Hematopoietic multipotent progenitor cell treated with erythropoietin and hydrocortisone succinate and interleukin-3 and kit ligand, for 15 days (in vitro differentiated cells): ENCODE results near the gene TARBP2.
A peak's percentile ranks its signal among the peaks of the same experiment; 100 is the strongest.
"Not testable (repeated sequence)": the region's sequence is repeated elsewhere in the genome, so short reads cannot be mapped to it uniquely, and the experiment has no call there.

ENCODE experiments used
- DNase-seq: peaks from one replicate; pipeline ENCODE4 v3.0.0-alpha.2; 2015; ENCODE audit warnings: low spot score

TARBP2 gene

DNA sequence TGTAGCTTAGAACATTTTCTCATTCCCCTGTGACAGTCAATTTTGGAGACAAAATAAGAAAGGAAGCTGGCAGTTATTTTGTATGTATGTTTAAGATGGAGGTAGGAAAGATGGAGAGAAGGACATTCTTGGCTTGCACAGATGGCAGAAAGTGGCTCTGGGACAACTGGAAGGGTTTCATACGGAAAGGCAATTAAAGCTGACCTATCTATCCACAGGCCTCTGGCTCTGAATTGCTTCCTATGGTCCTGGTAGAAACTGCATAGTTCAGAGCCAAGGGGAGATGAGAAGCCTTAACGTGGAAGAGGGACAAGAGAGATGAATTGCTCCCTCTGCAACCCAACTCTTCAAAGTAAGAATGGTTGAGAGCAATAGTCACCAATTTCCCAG, 14.2 kb downstream of the TARBP2 start:
- no peak for DNase-seq

DNA sequence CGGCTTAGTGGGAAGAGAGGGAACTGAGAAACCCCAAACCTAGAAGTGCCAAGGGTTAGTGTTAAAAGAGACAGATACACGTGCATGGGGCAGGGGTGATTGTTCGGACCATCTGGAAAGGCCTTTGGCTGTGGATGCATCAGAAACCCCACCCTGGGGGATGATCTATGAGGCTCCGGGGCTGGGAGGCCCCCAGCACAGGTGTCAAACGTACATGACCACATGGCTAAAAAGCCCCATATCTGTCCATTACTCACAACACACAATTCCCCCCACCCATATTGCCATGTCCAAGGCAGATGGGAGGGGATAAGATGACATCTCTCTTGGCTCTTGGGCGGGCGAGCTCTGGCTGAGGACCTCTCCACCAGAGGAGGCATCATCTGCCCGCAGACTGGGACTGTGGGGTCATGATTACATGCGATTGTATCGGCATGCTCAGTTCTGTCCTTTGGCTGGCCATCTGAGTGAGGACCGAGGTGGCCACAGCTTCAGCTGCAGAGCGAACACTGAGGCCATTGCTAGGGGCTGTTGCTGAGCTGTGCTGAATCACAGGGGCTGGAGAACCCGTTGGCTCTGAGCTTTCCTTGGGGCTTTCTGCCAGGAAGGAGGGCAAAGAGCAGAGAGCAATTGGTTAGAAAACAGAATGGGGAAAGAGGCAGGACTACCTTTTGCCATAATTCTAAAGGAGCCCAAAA, 15.8 kb downstream of the TARBP2 start:
- DNase-seq: no peak

DNA sequence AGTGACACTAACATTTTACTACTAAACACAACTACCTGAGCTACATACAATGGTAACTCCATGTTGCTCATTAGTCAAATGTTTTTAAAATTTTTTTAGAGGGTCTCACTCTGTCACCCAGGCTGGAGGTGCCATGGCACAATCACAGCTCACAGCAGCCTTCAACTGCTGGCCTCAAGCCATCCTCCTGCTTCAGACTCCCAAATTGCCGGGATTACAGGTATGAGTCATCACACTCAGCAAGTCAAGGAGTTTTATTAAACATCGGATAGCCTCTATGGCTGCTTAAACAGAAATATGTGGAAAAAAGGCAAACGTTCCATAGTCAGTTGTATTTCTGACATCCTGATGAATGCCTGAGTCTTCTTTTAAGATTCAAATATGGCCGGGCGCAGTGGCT, 17.3 kb downstream of the TARBP2 start:
- DNase-seq: no peak

DNA sequence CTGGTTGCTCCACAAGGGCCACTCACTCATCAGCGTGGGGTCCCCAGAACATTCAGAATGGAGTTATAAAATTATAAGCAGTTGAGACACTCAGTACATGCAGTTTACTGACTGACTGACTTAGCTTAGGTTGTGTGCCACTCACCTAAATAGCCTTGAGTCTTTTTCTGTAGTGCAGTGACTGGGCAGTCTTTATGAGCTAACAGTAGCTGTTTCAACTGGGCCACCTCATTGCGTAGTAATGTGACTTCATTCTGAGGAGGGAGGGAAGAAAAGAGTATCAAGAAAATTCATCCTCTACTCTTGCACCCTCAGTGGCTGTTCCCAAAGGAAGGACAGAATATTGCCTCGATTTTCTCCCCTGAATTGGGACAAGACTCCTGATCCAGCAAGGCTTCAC, 22.0 kb downstream of the TARBP2 start:
- DNase-seq: no peak

DNA sequence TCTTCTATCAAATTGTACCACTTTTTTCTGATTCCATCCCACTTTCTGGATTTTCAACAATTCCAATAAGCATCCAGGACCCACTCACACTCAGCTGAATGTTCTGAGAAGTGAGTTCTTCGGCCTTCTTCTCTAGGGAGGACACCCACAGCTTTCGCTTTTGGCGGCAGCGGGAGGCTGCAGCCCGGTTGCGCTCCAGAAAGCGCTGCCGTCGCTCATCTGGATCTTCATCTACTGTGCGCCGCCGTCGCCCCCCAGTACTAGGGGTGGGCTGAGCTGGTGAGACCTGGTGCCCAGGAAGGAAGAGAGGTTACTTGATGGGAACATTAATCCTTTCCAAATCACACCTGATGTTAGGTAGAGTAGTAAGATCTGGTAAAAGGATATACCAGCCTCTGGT, 23.4 kb downstream of the TARBP2 start:
- DNase-seq: no peak

DNA sequence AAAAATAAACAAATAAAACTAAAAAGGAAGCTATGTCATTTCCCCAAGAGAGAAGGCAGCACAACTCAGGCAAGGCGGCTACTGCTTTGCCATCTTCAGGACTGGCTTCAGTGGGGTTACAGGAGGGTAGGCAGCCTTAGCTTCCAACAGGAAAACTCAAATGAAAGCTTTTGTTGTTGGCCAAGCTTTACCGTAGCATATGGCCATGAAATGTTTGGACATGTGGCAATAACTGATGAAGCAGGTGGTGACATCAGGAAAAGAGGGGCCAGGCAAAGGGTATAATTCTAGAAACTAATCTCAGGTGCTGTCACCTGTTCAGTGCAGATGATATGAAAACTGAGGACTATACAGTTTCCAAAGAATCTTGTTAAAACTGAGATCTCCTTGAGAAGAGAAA, 29.0 kb downstream of the TARBP2 start:
- DNase-seq: no peak

DNA sequence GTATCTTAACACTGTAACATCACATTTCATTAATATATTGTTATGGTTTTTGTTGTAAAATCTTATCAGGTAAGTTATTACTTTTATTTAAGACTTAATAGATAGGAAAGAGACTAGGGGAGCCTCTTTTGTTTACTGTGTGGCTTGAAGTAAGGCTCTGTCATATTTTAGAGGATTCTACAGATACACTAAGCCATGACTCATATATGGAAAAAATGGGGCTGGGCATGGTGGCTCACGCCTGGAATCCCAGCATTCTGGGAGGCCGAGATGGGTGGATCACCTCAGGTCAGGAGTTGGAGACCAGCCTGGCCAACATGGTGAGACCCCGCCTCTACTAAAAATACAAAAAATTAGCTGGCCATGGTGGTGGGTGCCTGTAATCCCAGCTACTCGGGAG, 29.8 kb downstream of the TARBP2 start:
- no peak for DNase-seq

DNA sequence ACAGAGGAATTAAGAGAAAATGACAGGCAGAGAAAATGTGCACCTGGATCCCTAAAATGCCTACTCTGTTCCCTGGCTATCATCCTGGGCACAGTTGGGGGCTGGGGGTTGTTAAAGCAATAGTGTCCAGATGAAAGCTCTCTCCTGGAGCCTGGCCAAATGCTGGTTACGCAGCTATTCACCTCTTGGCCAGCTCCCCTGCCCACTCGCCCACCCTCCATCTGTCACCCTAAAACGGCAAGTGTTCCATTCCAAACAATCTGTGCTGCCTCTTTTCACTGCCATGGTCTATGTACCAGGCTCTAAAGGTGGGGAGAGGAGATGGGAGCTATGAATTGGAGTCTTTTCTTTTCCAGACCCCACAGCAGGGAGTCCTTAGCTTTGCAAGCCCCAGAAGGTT, 30.9 kb downstream of the TARBP2 start:
- DNase-seq: no peak

DNA sequence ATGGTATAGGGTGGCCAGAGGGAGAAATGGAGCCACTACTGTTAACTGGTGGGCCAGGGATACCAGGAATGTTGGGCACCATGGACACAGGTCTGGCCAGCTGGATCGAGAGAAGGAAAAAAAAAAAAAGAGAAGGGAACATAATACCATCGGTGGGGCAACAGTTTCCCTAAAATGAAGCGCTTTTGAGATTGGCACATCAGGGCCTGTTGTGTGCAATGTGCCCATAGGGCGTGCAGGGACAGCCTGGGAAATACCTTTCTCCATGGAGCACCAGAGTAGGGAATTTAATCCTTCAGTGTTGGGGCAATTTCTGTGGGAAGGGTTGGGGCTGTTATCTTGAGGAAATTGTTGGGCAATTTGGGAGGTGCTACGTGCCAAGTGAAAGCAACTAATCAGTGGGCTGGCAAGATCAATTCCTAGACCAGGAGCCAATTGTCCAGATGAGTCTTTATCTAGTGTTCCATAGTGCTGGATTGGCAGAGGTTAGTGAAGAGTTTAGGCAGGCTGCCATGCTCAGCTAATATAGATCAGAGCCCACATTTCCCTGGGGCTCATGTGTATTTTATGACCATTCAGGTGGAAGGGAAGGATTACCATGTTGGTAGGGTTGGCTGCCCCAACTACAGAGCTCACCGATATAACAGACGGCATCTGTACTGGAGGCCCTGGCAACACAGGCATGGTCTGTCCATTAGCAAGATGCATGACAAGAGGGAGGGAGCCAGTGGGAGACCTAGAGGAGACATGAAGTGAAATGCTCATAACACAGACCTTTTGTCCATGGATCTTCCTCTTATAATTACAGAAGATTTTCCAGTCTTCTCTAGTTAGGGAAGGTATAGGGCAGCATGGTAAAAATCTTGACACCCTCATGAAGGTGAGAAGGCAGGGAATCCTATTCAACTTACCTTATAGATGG, 31.7 kb downstream of the TARBP2 start:
- DNase-seq: no peak

DNA sequence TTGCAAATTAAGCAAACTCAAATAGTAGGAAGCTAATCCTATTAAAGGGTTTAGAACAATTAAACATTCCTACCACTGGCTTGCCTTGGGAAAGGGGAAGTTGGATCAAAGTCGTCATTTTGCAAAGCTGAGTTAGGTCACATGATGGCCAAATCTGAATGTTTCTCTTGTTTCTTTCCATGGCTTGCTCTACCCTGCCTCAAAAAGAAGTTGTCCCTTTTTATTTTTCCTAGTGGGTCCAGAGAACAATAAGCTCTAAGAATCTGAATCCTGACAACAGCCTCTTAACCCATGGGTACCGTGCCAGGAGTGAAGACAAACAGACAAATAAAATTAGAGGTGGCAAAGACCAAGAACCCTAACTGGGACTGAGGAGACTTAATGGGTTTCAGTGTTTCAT, 32.4 kb downstream of the TARBP2 start:
- DNase-seq: no peak

DNA sequence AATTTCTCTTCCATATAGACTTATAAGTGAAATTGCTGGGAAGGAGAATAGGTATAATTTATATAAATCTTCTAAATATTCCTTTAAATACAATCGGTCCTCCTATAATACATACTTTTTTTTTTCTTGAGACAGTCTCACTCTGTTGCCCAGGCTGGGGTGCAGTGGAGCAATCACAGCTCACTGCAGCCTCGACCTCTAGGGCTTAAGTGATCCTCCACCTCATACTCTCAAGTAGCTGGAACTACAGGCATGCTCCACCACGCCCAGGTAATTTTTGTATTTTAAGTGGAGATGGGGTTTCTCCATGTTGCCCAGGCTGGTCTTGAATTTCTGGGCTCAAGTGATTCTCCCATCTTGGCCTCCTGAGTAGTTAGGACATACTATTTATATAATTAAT, 35.9 kb downstream of the TARBP2 start:
- no peak for DNase-seq

DNA sequence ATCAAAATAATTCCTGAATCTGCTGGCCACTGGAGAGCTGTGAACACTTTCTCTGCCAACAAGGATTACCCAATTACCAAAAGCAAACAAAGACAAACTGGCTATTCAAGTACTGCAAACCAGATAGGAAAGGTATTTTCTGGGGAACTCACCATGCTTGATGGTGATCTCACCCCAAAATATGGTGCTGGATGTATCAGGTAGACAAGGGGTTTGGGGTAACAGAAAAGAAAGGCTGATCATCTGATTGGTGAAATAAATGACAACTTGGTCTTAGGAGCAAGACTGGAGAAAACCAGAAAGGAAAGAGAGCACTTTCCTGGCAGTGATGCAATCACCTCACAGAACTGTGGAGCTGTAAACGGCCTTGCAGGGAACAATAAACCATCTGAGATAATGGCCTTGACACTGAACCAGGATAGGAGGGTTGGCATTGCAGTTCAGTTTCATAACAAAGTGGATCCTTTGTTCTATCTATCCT, 37.2 kb downstream of the TARBP2 start:
- DNase-seq: no peak

DNA sequence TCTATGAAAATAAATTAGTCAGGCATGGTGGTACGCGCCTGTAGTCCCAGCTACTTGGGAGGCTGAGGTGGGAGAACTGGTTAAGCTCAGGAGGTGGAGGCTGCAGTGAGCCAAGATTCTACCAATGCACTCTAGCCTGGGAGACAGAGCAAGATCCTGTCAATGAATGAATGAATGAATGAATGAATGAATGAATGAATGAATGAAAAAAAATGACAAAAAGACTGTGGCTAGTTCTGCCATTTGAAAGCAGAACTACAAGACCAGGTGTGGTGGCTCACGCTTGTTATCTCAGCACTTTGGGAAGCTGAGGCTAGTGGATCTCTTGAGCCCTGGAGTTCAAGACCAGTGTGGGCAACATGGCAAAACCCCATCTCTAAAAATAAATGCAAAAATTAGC, 38.4 kb downstream of the TARBP2 start:
- no peak for DNase-seq

DNA sequence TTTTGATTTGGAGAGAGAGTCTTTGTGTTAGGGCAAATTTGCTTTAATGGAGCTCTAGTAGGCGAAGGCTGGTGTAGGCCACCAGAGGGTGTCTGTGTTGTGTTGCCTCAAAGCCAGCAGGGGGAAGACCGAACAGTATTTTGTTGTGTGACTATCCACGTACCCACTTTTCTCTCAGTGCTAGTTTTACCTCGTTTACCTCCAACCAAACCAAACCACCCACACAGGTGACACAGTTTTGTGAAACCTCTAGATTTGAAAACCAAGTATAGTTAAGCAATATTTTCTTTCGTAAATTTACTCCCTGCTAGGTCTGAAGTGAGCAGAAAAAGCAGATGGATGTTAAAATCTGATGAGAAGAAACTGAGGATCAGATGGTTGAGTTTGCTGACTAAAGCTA, 42.5 kb downstream of the TARBP2 start:
- DNase-seq: peak; percentile 35

DNA sequence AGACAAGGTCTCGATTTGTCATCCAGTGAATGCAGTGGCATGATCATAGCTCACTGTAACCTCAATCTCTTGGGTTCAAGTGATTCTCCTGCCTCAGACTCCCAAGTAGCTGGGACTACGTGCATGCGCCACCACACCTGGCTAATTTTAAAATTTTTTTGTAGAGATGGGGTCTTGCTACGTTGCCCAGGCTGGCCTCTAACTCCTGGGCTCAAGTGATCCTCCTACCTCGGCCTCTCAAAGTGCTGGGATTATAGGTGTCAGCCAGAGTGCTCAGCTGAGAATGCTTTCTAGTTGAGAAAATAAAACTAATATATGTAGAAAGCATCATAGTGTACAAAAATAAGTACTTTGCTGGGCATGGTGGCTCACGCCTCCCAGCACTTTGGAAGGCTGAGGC, 47.3 kb downstream of the TARBP2 start:
- DNase-seq: not testable (repeated sequence)

DNA sequence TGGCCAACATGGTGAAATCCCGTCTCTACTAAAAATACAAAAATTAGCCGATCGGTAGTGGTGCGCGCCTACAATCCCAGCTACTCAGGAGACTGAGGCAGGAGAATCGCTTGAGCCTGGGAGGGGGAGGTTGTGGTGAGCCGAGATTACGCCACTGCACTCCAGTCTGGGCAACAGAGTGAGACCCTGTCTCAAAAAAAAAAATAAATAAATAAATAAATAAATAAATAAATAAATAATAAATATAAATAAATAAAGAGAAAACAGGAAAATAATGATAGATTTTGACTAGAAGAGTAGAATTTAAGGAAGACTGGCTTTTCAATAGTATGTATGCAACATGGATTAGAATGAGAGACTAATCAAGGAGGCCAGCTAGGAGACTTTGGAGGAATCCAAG, 49.0 kb downstream of the TARBP2 start:
- DNase-seq: not testable (repeated sequence)

DNA sequence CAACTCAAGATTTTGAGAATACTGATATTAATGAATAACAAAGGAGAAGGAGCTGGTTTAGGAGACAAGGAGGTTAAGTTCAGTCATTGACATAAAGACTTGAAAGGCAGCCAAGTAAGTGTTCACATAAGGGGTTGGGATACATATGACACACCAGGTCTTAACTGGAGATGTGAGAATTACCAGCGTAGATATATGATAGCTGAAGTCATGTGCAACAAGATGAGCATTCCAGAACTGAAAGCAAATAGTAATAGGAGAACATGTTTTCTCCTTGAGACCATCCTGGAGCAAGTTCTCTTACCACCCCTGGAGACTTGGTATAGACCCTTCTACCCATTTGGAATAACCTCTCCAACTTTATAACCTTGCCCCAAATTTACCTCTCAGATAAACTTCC, 49.5 kb downstream of the TARBP2 start:
- no peak for DNase-seq

DNA sequence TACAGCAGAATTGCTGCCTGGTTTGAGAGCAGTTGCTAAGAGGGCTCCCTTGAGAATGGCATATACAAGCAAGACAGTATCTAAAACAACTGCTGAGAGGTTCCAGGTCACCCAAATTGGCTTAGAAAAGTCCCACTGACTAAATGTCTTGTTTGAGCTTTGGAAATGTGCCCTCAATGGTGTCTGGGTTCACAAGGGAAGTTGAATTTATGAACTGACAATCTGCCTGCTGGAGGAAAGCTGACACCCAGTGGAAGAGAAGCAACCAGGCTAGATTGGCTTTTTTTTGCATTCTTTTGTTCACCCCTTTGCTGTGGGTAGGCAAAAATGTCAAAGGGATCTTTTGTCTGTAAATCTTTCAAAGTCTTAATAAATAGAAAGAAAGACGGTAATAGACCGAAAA, 50.8 kb downstream of the TARBP2 start:
- no peak for DNase-seq

DNA sequence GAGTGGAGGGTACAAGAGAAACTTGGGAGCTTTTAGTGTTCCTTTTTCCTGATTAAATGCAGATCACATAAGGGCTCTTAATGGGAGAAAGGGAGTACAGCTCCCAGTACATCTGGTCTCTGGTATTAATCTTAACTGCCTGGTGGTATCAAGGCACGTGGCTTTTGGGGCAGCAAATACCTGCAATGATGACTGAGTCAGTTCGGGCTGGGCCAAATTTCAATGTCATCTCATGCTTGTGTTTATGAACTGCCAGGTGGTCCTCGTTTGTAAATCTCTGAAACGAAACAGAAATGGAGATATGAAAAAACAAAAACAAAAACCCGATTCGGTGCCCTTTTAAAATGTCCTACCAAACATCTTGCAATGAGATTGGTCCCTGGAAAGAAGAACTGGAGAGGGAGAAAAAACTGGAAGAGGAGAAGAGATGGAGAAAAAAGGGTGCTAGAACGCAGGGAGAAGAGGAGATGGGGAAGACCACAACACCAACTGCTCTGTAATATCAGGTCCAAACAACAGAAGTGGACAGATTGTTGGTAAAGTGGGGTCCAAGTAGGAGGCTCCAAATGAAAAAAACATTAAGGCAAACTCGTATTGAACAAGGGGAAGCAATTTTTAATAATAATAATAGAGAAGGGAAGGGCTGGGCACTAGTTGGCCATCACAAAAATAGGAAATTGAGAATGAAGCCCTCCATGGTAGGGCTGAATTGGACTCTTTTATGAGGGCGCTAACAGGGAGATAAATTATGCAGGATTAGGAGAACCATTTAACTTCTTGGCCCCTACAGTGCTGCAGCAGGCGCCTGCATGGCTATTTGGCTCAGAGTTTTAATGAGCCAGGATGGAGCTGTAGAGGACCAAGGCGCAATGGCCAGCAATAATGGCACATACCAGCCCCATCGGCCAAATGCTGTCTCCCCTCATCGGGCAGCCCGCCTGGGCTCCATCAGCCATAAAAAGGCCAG, 51.6 kb downstream of the TARBP2 start:
- DNase-seq: no peak
